Measurements from ENCODE around the gene TSEN54.

Gene TSEN54

DNA sequence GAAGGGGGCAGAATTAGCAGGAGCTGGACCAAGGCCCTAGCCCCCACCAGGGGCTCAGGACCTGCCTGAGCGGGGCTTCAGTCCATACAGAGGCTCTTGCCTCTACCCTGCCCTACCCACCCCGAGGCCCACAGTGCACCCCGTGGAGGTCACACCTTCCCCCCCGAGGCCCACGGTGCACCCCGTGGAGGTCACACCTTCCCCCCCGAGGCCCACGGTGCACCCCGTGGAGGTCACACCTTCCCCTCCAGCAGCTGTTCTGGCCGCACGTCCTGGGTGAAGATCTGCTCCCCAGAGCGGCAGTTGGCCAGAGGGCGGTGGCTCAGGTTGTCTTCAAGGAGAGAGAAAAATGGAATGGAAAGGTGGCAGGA, 12.4 kb upstream of the TSEN54 start:
- in situ Hi-C loops (cut with MboI; ENCODE audit: low sequenced_read_pairs): no loop called here

- in situ Hi-C loops (cut with MboI; ENCODE audit: low sequenced_read_pairs): no loop called here
These were observed 11.8 kb upstream of the TSEN54 start for GRCh38 chr17:75504347-75505151.

- in situ Hi-C loops (cut with MboI; ENCODE audit: low sequenced_read_pairs): no loop called here
These were observed 11.2 kb upstream of the TSEN54 start for GRCh38 chr17:75505152-75505409.

- in situ Hi-C loops (cut with MboI; ENCODE audit: low sequenced_read_pairs): no loop called here
These were observed 10.7 kb upstream of the TSEN54 start for GRCh38 chr17:75505640-75506039.

GRCh38 chr17:75506134-75506533, 10.2 kb upstream of the TSEN54 start:
- in situ Hi-C loops (cut with MboI; ENCODE audit: low sequenced_read_pairs): no loop called here

DNA sequence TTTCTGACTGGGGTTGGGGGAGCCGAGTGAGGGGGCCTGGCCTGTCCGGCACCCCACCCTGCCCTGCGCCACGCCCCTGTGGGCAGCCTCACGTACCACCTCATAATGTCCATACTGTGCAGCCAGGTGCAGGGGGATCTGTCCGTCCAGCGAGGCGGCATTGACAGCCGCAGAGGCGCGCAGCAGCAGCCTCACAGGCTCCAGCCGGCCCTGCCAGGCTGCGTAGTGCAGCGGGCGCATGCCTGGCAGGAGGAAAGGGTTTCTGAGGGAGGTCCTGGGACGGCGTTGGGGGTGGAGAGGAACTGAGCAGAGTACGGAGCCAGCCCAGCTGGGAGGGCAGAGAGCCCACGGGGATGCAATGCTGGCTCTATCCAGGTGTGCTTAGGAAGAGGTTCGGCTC, 9.4 kb upstream of the TSEN54 start:
- in situ Hi-C loops (cut with MboI; ENCODE audit: low sequenced_read_pairs): no loop called here

DNA sequence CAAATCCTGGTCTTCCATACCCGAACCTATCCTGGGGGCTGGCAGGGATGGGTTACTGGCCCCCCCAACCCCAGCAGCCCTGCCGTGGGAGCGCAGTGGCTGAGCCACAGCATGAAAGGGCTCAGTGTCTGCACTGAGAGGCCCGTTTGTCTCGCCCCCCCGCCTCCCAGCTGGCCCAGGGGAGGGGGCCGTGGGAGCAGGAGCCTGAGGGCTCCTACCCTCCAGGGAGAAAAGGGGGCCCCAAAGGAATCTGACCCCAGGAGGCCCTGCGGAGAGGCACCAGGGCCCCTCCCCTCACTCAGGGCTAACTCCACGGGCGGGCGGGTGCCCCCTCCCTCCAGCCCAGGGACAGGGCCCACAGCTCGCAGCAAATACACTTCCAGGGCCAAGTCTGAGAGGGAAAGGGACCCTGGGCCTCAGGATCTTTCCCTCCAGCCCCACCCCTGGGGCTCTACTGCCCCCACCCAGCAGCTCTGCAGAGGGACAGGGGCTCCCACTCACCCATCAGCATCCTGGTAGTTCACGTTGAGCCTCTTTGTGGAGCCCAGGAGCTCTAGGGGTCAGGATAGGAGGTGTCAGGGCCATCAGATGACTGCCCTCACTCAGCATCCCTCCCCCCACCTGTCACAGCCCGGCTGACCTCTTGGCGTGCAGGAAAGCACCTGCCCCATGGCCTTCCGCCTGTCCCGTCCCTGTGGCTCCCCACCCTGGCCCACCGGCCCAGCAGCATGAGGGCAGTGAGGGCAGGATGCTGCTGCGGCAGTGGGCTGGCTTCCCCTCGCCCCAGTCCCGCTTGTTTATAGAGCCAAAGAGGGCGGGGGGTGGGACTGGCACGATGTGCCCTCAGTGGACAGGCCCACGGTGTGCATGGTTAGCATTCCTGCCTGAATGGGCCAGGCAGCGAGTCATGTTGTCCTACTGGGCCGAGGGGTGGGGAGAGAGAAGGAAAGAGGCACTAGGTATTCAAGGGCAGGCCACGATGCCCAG, 8.3 kb upstream of the TSEN54 start:
- in situ Hi-C loops (cut with MboI; ENCODE audit: low sequenced_read_pairs): no loop called here

DNA sequence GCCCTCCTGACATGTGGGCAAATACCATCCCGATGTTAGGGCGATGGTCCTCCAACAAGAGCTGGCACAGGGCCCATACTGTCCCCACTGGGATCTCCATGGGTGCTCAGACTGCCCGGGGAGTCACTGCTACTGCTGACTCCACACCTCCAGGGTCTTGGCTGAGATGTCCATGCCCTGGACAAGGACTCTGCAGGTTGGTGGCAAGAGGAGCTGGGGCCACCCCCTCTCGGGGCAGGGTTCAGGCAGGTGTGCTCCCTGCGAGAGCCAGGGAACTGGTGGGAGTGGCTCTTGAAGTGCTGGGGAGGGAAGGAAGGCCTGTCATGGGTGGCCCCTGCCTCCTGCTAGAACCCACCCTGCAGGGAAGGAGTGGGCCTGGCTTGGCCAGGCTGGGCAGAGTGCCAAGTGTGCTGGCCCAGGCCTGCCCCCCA, 7.4 kb upstream of the TSEN54 start:
- in situ Hi-C loops (cut with MboI; ENCODE audit: low sequenced_read_pairs): no loop called here

DNA sequence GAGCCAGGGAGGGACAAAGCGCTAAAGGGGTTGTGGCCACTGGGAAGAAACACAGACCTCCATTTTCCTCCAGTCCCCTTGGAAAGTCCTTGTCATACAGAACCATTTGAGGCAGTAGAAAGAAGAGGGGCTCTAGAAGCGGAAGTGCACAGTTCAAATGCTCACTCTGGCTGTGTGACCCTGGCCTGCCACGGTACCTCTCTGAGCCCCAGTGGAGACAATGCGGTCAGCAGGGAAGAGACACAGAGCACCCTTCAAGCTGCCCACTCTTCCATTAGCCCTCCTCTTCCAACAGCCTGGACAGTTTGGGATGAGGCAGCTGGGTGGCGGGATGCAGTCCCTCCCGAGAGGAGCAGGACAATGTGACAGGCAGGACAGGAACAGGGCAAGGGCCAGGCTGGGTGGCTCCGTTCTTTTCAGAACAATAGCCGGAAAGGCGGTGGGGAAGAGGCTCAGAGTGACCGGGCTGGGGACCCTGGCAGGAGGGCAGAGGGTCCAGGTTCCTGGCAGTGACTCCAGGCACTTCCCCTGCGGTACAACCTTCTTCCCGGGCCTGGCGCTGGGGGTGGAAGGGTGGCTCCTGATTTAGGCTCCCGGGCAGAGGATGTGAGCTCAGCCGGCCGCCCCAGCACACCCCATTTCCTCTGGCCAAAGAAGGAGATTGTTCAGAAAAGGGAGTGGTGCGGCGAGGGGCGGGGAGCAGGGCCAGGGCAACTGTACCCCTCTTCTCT, 6.6 kb upstream of the TSEN54 start:
- in situ Hi-C loops (cut with MboI; ENCODE audit: low sequenced_read_pairs): no loop called here

- in situ Hi-C loops (cut with MboI; ENCODE audit: low sequenced_read_pairs): no loop called here
These were observed 5.1 kb upstream of the TSEN54 start for GRCh38 chr17:75511270-75511609.

- in situ Hi-C loops (cut with MboI; ENCODE audit: low sequenced_read_pairs): no loop called here
These were observed 4.4 kb upstream of the TSEN54 start for GRCh38 chr17:75511610-75512575.

DNA sequence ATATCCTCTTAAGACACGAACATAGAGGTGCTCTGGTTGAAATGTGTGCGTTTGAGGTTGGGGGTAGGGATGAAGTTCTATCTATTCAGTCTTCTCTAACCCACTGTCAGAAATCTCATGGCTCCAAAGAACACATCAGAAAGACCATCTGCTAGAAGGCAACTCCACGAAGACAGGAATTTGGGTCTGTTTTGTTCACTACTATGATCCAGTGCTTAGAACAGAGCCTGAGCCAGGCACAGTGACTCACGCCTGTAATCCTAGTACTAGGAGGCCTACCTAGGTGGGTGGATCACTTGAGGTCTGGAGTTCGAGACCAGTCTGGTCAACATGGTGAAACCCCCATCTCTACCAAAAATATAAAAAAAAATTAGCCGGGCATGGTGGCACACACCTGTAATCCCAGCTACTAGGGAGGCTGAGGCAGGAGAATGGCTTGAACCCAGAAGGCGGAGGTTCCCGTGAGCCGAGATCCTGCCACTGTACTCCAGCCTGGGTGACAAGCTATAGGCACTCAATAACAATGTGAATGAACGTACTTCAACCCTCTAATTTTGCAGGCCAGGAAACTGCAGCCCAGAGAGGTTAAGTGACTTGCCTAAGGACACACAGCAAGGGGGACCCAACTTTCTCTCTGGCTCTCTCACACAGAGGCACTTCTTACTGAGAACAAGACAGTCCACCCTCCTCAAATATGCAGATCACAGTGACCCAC, 3.2 kb upstream of the TSEN54 start:
- in situ Hi-C loops (cut with MboI; ENCODE audit: low sequenced_read_pairs): no loop called here

DNA sequence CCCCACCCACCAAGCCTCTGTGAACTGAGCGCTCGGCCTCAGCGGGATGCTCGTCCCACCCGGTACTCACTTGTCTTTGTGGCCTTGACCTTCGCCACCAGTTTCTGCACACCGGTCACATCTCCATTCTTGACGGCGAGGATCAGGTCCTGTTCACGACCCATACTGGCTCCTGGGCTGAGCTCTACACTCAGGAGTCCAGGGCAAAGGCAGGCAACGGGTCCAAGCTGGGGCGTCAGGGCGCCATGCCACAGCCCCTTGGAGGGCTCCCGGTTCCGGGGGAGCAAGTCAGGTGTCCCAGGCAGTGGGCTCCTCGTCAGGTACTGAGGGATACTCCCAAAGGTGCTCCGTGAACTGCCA, 2.7 kb upstream of the TSEN54 start:
- in situ Hi-C loops (cut with MboI; ENCODE audit: low sequenced_read_pairs): no loop called here

GRCh38 chr17:75514299-75514918, 1.9 kb upstream of the TSEN54 start:
- in situ Hi-C loops (cut with MboI; ENCODE audit: low sequenced_read_pairs): no loop called here

DNA sequence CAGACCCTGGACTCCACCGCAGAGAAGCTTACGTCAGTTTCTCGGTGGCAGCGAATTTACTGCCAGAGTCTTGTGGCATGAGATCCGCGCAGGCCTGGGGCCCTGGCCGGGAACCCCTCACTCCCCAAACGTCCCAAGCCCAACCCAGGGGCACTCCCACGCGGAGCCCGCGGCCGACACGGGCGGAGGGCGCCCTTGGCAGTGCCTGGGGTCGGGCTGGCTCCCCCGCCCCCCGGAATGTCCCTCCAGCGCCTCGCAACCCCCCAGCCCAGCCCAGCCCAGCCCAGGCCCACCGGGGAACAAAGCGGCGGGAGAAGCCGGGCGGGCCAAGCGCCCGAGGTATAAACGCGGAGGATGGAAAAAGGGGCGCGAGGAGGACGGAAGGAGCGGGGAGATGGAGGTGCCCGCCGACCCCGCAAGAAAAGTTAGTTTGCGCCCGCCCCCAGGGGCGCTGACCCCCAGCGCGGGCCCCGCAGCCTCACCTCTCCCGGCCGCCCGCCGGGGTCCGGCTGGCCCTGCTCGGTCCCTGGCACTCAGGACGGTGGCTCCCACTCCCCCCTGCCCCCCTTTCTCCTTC, 1.3 kb upstream of the TSEN54 start:
- in situ Hi-C loops (cut with MboI; ENCODE audit: low sequenced_read_pairs): no loop called here

DNA sequence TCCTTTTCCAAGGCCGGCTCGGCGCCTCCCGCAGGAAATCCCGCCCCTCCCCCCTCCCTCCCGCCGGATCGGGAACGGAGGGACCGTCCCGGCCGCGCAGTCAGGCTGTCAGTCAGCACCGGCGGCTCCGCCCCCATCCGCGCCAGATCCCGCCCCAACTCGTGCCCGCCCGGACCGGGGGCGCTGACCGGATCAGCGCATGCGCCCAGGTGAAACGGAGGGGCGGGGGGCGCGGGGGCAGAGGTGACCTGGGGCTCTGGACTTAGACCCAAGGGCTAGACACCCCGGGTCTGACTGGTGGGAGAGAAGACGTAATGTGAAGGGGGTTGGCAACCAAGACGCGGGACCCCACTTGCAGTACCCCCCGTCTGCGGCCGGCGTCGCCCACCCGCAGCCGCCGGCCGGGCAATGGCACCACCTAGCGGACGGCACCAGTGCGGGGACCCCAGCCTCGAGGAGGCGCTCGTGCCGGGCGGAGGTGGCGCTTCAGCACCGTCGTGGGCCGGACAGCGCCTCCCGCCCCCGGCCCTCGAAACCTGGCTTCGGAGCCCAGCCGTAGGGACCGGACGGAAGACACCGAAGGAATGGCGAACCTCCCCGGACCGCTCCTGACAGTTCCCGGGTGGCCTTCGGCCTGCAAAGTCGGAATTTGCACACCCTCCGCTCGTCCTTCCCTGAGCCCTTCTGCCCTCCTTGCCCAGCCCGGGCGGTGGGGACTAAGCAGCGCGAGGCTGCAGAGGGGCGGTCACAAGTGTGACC, 653 bp upstream of the TSEN54 start, which contains the start of gene CASKIN2:
Gene CASKIN2 (minus strand): TSS at position 42 of the 759 bp plus-strand sequence. CDS start 1,733 bp downstream, outside the sequence.
- in situ Hi-C loops (cut with MboI; ENCODE audit: low sequenced_read_pairs): no loop called here

GRCh38 chr17:75516619-75517296, 430 bp downstream of the TSEN54 start:
- in situ Hi-C loops (cut with MboI; ENCODE audit: low sequenced_read_pairs): no loop called here

Measured in hTERT RPE-1 (cell line).